ENCODE data around the gene VAT1. TPM values are rescaled to one million over a fixed set of nuclear protein-coding genes. Genes with fewer than 3 reads are reported as not detected.

VAT1 gene
- total and polyA plus RNA-seq, 2 of the 13 experiments (the other 11 are each of a cell fraction or from before 2014, with no cell fraction given): 143 to 205 TPM

DNA sequence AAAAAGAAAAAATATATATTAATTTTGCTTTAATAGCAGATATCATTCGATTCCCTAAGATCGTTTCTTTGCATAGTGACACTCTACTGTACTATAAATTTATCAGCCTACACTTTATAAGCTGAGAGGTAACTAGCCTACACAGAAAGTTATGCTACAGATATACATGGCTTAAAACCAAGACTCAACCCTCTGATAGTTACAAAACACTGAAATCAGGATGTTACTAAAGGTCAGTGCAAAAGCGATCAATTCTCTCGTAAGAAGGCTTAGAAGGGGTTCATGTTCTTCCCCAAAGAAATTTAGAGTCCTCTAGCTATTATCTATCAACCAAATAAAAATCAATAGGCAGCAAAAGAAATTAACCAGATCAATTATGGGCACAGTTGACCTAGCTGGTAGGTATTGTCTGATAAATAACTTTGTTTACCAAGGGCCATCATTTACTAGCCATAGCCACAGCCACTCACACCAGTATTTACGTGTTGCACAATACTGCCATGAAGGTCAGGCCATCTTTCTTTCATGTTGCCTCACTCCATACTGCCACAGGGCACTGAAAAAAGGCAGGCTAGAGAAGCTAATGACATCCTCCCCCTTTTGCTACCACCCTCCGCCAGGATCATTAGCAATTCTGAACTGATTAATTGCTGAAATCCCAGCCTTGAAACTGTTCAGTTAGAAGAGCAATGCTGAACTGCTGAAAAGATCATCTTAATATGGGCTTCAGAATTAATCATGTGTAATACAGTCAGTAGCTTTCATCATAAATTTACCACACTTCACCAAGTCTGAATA, 46.6 kb upstream of the VAT1 start (continued):
- TF ChIP-seq ZSCAN29 (CRISPR knock-in tag; conservative IDR thresholded peaks at IDR 0.05) (no peak), FOXM1 (CRISPR knock-in tag; IDR thresholded peaks at IDR 0.05) (no peak), ZNF567 (CRISPR knock-in tag; IDR thresholded peaks at IDR 0.05; ENCODE audit: borderline replicate concordance) (no peak), FOXO1 (CRISPR knock-in tag; IDR thresholded peaks at IDR 0.05) (peak; percentile 98), JARID2 (CRISPR knock-in tag; IDR thresholded peaks at IDR 0.05; ENCODE audit: insufficient replicate concordance) (no peak), NCOA5 (CRISPR knock-in tag; IDR thresholded peaks at IDR 0.05) (no peak), AKAP8 (CRISPR knock-in tag; IDR thresholded peaks at IDR 0.05) (peak; percentile 74; the same call in 1 of the 2 replicates), ZNF160 (CRISPR knock-in tag; IDR thresholded peaks at IDR 0.05) (peak; percentile 65; the same call in 1 of the 2 replicates), ASH2L (IDR thresholded peaks at IDR 0.05; ENCODE audit: insufficient read length, low read depth, low read length) (peak; percentile 86), MLLT10 (CRISPR knock-in tag; IDR thresholded peaks at IDR 0.05) (no peak), HDAC2 (CRISPR knock-in tag; IDR thresholded peaks at IDR 0.05) (peak; percentile 95), KAT7 (CRISPR knock-in tag; IDR thresholded peaks at IDR 0.05; ENCODE audit: borderline replicate concordance) (peak; percentile 89), TRIM24 (CRISPR knock-in tag; IDR thresholded peaks at IDR 0.05) (peak; percentile 71; the same call in 1 of the 2 replicates)
- TF ChIP-seq, protein P1, sequence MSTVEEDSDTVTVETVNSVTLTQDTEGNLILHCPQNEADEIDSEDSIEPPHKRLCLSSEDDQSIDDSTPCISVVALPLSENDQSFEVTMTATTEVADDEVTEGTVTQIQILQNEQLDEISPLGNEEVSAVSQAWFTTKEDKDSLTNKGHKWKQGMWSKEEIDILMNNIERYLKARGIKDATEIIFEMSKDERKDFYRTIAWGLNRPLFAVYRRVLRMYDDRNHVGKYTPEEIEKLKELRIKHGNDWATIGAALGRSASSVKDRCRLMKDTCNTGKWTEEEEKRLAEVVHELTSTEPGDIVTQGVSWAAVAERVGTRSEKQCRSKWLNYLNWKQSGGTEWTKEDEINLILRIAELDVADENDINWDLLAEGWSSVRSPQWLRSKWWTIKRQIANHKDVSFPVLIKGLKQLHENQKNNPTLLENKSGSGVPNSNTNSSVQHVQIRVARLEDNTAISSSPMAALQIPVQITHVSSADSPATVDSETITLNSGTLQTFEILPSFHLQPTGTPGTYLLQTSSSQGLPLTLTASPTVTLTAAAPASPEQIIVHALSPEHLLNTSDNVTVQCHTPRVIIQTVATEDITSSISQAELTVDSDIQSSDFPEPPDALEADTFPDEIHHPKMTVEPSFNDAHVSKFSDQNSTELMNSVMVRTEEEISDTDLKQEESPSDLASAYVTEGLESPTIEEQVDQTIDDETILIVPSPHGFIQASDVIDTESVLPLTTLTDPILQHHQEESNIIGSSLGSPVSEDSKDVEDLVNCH (CRISPR knock-in tag; IDR thresholded peaks at IDR 0.05): no peak
- TF ChIP-seq, protein P2, sequence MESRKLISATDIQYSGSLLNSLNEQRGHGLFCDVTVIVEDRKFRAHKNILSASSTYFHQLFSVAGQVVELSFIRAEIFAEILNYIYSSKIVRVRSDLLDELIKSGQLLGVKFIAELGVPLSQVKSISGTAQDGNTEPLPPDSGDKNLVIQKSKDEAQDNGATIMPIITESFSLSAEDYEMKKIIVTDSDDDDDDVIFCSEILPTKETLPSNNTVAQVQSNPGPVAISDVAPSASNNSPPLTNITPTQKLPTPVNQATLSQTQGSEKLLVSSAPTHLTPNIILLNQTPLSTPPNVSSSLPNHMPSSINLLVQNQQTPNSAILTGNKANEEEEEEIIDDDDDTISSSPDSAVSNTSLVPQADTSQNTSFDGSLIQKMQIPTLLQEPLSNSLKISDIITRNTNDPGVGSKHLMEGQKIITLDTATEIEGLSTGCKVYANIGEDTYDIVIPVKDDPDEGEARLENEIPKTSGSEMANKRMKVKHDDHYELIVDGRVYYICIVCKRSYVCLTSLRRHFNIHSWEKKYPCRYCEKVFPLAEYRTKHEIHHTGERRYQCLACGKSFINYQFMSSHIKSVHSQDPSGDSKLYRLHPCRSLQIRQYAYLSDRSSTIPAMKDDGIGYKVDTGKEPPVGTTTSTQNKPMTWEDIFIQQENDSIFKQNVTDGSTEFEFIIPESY (CRISPR knock-in tag; IDR thresholded peaks at IDR 0.05): peak; percentile 82; the same call in 1 of the 2 replicates
- TF ChIP-seq, protein P3, sequence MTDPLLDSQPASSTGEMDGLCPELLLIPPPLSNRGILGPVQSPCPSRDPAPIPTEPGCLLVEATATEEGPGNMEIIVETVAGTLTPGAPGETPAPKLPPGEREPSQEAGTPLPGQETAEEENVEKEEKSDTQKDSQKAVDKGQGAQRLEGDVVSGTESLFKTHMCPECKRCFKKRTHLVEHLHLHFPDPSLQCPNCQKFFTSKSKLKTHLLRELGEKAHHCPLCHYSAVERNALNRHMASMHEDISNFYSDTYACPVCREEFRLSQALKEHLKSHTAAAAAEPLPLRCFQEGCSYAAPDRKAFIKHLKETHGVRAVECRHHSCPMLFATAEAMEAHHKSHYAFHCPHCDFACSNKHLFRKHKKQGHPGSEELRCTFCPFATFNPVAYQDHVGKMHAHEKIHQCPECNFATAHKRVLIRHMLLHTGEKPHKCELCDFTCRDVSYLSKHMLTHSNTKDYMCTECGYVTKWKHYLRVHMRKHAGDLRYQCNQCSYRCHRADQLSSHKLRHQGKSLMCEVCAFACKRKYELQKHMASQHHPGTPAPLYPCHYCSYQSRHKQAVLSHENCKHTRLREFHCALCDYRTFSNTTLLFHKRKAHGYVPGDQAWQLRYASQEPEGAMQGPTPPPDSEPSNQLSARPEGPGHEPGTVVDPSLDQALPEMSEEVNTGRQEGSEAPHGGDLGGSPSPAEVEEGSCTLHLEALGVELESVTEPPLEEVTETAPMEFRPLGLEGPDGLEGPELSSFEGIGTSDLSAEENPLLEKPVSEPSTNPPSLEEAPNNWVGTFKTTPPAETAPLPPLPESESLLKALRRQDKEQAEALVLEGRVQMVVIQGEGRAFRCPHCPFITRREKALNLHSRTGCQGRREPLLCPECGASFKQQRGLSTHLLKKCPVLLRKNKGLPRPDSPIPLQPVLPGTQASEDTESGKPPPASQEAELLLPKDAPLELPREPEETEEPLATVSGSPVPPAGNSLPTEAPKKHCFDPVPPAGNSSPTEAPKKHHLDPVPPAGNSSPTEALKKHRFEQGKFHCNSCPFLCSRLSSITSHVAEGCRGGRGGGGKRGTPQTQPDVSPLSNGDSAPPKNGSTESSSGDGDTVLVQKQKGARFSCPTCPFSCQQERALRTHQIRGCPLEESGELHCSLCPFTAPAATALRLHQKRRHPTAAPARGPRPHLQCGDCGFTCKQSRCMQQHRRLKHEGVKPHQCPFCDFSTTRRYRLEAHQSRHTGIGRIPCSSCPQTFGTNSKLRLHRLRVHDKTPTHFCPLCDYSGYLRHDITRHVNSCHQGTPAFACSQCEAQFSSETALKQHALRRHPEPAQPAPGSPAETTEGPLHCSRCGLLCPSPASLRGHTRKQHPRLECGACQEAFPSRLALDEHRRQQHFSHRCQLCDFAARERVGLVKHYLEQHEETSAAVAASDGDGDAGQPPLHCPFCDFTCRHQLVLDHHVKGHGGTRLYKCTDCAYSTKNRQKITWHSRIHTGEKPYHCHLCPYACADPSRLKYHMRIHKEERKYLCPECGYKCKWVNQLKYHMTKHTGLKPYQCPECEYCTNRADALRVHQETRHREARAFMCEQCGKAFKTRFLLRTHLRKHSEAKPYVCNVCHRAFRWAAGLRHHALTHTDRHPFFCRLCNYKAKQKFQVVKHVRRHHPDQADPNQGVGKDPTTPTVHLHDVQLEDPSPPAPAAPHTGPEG (CRISPR knock-in tag; IDR thresholded peaks at IDR 0.05): no peak
- TF ChIP-seq, protein P4, sequence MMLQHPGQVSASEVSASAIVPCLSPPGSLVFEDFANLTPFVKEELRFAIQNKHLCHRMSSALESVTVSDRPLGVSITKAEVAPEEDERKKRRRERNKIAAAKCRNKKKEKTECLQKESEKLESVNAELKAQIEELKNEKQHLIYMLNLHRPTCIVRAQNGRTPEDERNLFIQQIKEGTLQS (CRISPR knock-in tag; IDR thresholded peaks at IDR 0.05): peak; percentile 67
- TF ChIP-seq, protein P5, sequence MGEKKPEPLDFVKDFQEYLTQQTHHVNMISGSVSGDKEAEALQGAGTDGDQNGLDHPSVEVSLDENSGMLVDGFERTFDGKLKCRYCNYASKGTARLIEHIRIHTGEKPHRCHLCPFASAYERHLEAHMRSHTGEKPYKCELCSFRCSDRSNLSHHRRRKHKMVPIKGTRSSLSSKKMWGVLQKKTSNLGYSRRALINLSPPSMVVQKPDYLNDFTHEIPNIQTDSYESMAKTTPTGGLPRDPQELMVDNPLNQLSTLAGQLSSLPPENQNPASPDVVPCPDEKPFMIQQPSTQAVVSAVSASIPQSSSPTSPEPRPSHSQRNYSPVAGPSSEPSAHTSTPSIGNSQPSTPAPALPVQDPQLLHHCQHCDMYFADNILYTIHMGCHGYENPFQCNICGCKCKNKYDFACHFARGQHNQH (CRISPR knock-in tag; IDR thresholded peaks at IDR 0.05): peak; percentile 93
